SH-SY5Y (cell line): ENCODE results near the gene C1orf198.

Experiments
- GATA2 ChIP-seq: IDR thresholded peaks from 2 replicates; pipeline ENCODE4 v1.6.1; 2011; ENCODE audit warnings: mild to moderate bottlenecking, low read depth, low read length
- GATA3 ChIP-seq: IDR thresholded peaks from 2 replicates; pipeline ENCODE4 v1.6.1; 2011; ENCODE audit warnings: low read depth, mild to moderate bottlenecking, low read length, moderate library complexity

DNA sequence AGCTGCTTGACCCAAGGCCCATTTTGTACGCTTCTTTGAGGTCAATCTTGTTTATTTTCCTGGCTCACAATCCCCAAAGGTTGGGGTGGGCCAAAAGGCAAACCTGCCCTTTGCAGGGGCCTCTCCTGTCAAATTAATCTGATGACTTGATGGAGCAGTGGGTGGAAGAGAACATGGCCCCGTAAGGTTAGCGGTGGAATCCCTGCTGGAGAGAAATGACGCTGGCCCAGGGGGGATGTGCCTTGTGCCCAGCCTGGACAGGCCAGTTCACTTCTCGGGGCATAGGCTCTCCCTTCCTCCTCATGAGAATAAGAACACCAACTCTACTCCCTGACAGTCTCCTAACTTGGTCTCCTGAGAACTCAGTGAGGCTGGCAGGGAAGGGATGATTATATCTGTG, 40.5 kb downstream of the C1orf198 start:
- TF ChIP-seq GATA2 = no peak
- TF ChIP-seq GATA3 = no peak
